Testis (tissue), 3 donors: ENCODE data around the gene SLX4. TPM values are rescaled to one million over a fixed set of nuclear protein-coding genes. Genes with fewer than 3 reads are reported as not detected.

Experiments
- DNase-seq: peaks from one replicate; pipeline ENCODE4 v3.0.0-alpha.2; 2019
- H3K27ac ChIP-seq, 2 donors: fragments of 200-600 bp; sonication (generic); one replicate each; pipeline ENCODE4 v1.5.1; 2019
- H3K27me3 ChIP-seq: fragments of 200-600 bp; sonication (generic); one replicate; pipeline ENCODE4 v1.5.1; 2019
- H3K36me3 ChIP-seq: fragments of 200-600 bp; sonication (generic); one replicate; pipeline ENCODE4 v1.5.1; 2017; ENCODE audit warnings: low read depth; ENCODE audit errors: missing control alignments
- H3K4me1 ChIP-seq: fragments of 200-600 bp; sonication (generic); one replicate; pipeline ENCODE4 v1.5.1; 2019
- H3K4me3 ChIP-seq, 2 donors: fragments of 200-600 bp; sonication (generic); one replicate each; pipeline ENCODE4 v1.5.1; 2017 to 2019
- H3K9me3 ChIP-seq: fragments of 200-600 bp; sonication (generic); one replicate; pipeline ENCODE4 v1.5.1; 2017
- POLR2A ChIP-seq: fragments of 450-650 bp; IDR thresholded peaks from one replicate; pipeline ENCODE4 v1.6.1; 2017; ENCODE audit warnings: antibody characterized with exemption, mild to moderate bottlenecking, moderate library complexity
- WGBS, 2 donors: methylation state at CpG; one replicate each; pipeline ENCODE4 v1.1.5; 2018; 5-methylcytosine and 5-hydroxymethylcytosine counted together
- intact Hi-C: fragments of 100-400 bp; cut with DNase I; formaldehyde crosslinking; loops from one replicate; pipeline ENCODE4 v1.15.1; 2023; ENCODE audit warnings: low total_unique reads
- polyA plus RNA-seq: library from polyadenylated mRNA; stranded (reverse); fragments of 350-450 nt; fragmentation: Illumina TruSeq; extraction: RNeasy Lipid Tissue Mini Kit (QIAGEN cat#74804); gene quantifications from one replicate; pipeline ENCODE4 v1.2.3, GENCODE V29; 2014; ENCODE audit warnings: low read depth, low replicate concordance; ENCODE audit not compliant: insufficient read depth
- total RNA-seq, 2 donors: library from RNA; depleted of rRNA; stranded (reverse); fragments of >200 nt; gene quantifications; one replicate each; pipeline ENCODE4 v1.2.3, GENCODE V29; 2016
- TF ChIP-seq, protein P1 (sequence below), 3 experiments: fragments of 450-650 bp in 2 of 3; fragments of 200-600 bp in 1 of 3; sonication (generic) in 1 of 3; IDR thresholded peaks; one replicate each; pipeline ENCODE4 v1.5.1; 2016 to 2019; ENCODE audit warnings: antibody characterized with exemption in 3 of 3, mild to moderate bottlenecking in 2 of 3, moderate library complexity in 1 of 3

SLX4 gene
- total and polyA plus RNA-seq, 3 donors from 2014 or later: 25.9 to 41.3 (median 28.0) TPM

DNA sequence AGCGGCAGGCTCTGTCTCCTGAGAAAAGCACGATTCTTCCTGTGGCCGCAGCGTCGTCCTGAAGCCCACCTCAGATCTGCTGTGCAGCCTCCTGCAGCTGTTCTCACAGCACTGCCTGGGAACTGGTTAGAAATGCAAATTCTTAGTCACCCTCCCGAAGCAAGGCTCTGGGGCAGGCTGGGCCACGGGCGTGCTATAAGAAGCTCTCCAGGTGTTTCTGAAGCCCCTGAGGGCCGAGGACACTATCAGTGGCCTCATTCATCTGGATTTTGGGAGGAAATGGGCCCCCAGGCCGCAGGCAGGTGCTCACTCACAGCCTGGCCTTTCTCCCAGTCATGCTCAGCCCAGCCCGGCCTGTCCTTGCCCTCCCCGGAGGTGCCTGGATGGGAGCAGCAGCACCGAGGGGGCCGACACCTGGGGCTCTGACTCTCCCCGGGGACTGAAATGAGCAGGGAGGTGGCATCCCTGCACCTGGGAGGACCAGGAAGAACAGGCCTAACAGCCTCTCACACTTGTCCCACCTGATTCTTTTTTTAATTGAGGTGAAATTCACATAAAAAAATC, 23.8 kb downstream of the SLX4 start:
- Histone ChIP-seq H3K36me3 (no peaks in the 10 kb centered on the region), H3K4me1 (no peaks in the 10 kb centered on the region), H3K9me3 (no peaks in the 10 kb centered on the region), H3K4me3 (no peak overlapping the region), H3K27ac (no peak overlapping the region), H3K27me3 (no peaks in the 10 kb centered on the region)
- no peak for DNase-seq
- 91 to 95% methylated on average over 5 to 15 of the region's 15 CpGs for WGBS, 2 donors
- intact Hi-C loops: no loop called here
- TF ChIP-seq, protein P1, sequence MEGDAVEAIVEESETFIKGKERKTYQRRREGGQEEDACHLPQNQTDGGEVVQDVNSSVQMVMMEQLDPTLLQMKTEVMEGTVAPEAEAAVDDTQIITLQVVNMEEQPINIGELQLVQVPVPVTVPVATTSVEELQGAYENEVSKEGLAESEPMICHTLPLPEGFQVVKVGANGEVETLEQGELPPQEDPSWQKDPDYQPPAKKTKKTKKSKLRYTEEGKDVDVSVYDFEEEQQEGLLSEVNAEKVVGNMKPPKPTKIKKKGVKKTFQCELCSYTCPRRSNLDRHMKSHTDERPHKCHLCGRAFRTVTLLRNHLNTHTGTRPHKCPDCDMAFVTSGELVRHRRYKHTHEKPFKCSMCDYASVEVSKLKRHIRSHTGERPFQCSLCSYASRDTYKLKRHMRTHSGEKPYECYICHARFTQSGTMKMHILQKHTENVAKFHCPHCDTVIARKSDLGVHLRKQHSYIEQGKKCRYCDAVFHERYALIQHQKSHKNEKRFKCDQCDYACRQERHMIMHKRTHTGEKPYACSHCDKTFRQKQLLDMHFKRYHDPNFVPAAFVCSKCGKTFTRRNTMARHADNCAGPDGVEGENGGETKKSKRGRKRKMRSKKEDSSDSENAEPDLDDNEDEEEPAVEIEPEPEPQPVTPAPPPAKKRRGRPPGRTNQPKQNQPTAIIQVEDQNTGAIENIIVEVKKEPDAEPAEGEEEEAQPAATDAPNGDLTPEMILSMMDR (IDR thresholded peaks at IDR 0.05): no peak
- TF ChIP-seq POLR2A: no peak

DNA sequence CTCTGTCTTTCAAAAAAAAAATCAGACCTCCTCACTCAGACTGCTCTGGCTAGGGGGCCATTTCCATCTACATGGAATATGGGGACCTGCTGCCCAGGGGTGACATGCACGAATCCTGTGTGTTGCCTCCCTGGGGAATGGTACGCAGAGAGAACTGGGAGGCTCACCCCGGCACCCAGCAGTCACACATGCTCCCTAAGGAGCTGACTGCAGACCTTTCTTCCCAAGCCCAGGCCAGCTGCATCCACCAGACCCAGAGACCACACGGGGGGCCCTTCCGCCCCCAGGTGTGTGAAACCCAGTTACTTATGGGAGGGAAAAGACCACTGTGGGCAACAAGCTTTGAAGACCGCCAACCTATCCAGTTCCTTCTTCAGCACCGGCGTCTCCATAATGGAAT, 27.0 kb downstream of the SLX4 start:
- WGBS, 2 donors: 95 to 96% methylated on average over 8 of the region's 8 CpGs

DNA sequence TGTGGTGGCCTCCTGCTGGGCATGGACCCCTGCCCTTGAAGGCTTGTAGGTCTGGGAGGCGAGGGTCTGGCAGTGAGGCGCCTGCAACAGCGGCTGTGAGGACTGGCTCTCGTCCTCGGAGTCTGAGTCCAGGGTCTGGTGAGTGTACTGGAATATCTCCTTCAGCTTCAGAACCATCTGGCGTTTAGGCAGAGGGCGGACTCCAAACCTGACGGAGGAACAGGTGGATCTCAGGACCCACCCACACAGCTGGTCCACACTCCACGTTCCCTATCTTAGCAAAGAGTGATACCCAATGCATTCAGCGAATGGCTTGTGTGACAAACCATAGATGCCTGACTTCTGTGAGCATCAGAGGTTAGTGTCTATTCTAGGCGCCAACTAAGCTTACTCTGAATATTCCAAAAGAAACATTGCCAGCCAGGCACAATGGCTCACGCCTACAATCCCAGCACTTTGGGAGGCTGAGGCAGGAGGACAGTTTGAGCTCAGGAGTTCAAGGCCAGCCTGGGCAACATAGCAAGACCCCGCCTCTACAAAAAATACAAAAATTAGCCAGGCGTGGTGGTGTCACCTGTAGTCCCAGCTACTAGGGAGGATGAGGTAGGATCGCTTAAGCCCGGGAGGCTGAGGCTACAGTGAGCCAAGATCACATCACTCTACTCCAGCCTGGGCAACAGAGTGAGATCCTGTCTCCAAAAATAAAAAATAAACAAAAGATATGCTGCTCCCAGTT, 27.9 kb downstream of the SLX4 start:
- H3K9me3 ChIP-seq: no peaks in the 10 kb centered on the region
- H3K36me3 ChIP-seq: no peaks in the 10 kb centered on the region
- H3K4me1 ChIP-seq: no peaks in the 10 kb centered on the region
- TF ChIP-seq, protein P1 (IDR thresholded peaks at IDR 0.05): no peak
- TF ChIP-seq POLR2A: no peak
- H3K27ac ChIP-seq: no peak overlapping the region
- intact Hi-C loops: no loop called here
- no peaks in the 10 kb centered on the region for H3K27me3 ChIP-seq
- no peak for DNase-seq
- WGBS, 2 donors: 90 to 98% methylated on average over 13 to 16 of the region's 16 CpGs
- no peak overlapping the region for H3K4me3 ChIP-seq

More for the DNA sequence above, 27.0 kb downstream of the SLX4 start:
- no peaks in the 10 kb centered on the region for H3K9me3 ChIP-seq
- no peak for TF ChIP-seq POLR2A
- TF ChIP-seq, protein P1 (IDR thresholded peaks at IDR 0.05): no peak
- H3K4me3 ChIP-seq: no peak overlapping the region
- intact Hi-C loops: no loop called here
- H3K36me3 ChIP-seq: no peaks in the 10 kb centered on the region
- DNase-seq: no peak
- no peak overlapping the region for H3K27ac ChIP-seq
- no peaks in the 10 kb centered on the region for H3K4me1 ChIP-seq
- no peaks in the 10 kb centered on the region for H3K27me3 ChIP-seq

DNA sequence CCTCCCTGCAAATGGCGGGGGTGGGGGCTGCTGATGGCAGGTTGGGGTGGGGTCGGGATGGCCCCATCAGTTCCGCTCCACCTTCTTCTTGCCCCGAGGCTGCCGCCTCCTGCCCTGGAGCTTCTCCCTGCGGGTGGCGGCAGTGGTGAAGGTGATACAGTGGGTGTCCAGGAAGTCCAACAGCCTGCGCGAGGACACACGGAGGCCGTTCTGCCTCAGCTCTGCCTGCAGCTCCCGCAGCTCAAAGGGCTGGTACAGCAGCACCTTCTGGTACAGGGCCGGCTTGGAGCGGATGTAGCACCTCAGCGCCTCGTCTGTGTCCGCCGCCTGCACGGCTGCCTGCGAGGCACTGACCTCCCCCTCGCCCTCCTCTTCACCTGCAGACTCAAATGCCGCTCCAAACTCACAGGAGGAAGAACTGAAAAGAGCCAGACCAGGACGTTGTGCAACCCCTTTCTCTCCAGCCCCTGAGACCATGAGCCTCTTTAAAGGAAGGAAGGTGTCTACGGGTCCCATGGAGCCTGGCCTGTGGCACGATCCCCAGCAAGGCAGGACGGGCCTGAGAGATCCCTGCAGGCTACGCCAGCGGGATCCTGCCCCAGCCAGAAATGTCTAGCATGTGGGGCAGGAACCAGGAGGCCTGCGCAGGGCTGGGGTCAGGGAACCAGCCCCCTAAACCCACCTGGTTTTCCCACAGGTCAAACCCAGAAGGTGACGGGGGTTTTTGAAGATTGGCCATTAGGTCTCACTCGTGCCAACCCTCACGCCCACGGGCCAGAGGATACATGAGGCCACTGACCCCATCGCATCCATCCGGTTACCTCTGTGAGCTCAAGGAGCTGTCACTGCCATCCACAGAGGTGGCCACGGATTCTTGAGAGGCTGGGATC, 28.9 kb downstream of the SLX4 start:
- Histone ChIP-seq H3K4me3 (no peak overlapping the region), H3K27me3 (no peaks in the 10 kb centered on the region), H3K9me3 (no peaks in the 10 kb centered on the region), H3K36me3 (no peaks in the 10 kb centered on the region), H3K4me1 (no peaks in the 10 kb centered on the region), H3K27ac (no peak overlapping the region)
- intact Hi-C loops: no loop called here
- DNase-seq: no peak
- TF ChIP-seq, protein P1 (IDR thresholded peaks at IDR 0.05): no peak
- no peak for TF ChIP-seq POLR2A
- WGBS, 2 donors: 94% methylated on average over 23 to 36 of the region's 36 CpGs
